ENCODE data around the gene SLC23A3. TPM values are rescaled to one million over a fixed set of nuclear protein-coding genes. Genes with fewer than 3 reads are reported as not detected.

SLC23A3 gene
- total and polyA plus RNA-seq, 9 of the 15 experiments (the other 6 are each of a cell fraction or from before 2014, with no cell fraction given): 0.06 to 0.64 (median 0.16) TPM

GRCh38 chr2:219176818-219177551 is 7.2 kb upstream of the SLC23A3 start, which contains the start of gene CNPPD1 (continued):
- TF ChIP-seq MITF (IDR thresholded peaks at IDR 0.05): no peak
- TF ChIP-seq NKRF (IDR thresholded peaks at IDR 0.05; ENCODE audit: borderline replicate concordance): no peak
- TF ChIP-seq ZBTB17 (CRISPR knock-in tag; IDR thresholded peaks at IDR 0.05): peak; percentile 68; the same call in 1 of the 2 replicates
- TF ChIP-seq ZBTB12 (CRISPR knock-in tag; IDR thresholded peaks at IDR 0.05): no peak
- peak; percentile 44; the same call in 1 of the 2 replicates for TF ChIP-seq SIN3B (IDR thresholded peaks at IDR 0.05; ENCODE audit: low read depth)
- TF ChIP-seq ZNF224 (CRISPR knock-in tag; IDR thresholded peaks at IDR 0.05): no peak
- no peak for TF ChIP-seq SIRT6 (IDR thresholded peaks at IDR 0.05; ENCODE audit: low read depth, low read length)
- no peak for TF ChIP-seq ZNF277 (CRISPR knock-in tag; IDR thresholded peaks at IDR 0.05; ENCODE audit: borderline replicate concordance)
- peak; percentile 75 for TF ChIP-seq SUPT5H (IDR thresholded peaks at IDR 0.05)
- TF ChIP-seq MTA3 (IDR thresholded peaks at IDR 0.05; ENCODE audit: borderline replicate concordance): peak; percentile 52; the same call in 1 of the 2 replicates
- peak; percentile 64; the same call in 1 of the 2 replicates for TF ChIP-seq SPI1 (IDR thresholded peaks at IDR 0.05; ENCODE audit: borderline replicate concordance, low read depth, low read length)
- TF ChIP-seq POLR2A (conservative IDR thresholded peaks at IDR 0.05): peak; percentile 76
- TF ChIP-seq DMBX1 (CRISPR knock-in tag; IDR thresholded peaks at IDR 0.05; ENCODE audit: borderline replicate concordance): peak; percentile 71; the same call in 1 of the 2 replicates
- TF ChIP-seq PRMT5 (CRISPR knock-in tag; IDR thresholded peaks at IDR 0.05): no peak
- TF ChIP-seq HDAC3 (IDR thresholded peaks at IDR 0.05; ENCODE audit: borderline replicate concordance, partially characterized antibody): no peak
- no peak for TF ChIP-seq ARID2 (IDR thresholded peaks at IDR 0.05)
- TF ChIP-seq ETS2 (tag; IDR thresholded peaks at IDR 0.05; ENCODE audit: borderline replicate concordance, poor library complexity, severe bottlenecking): no peak
